Measurements from ENCODE around the gene PCDHGA3. TPM values are rescaled to one million over a fixed set of nuclear protein-coding genes. Genes with fewer than 3 reads are reported as not detected.
A peak's percentile ranks its signal among the peaks of the same experiment; 100 is the strongest.
"Not testable (repeated sequence)": the region's sequence is repeated elsewhere in the genome, so short reads cannot be mapped to it uniquely, and the experiment has no call there.

Gene PCDHGA3
- total RNA-seq, 2 experiments from 2014 or later, result not detected

GRCh38 chr5:141328231-141328630 is 15.4 kb upstream of the PCDHGA3 start:
- no peak overlapping the region for H3K4me3 Mint-ChIP-seq
- no peak overlapping the region for H3K27ac Mint-ChIP-seq
- H3K36me3 Mint-ChIP-seq (ENCODE audit: low read depth), result peaks cover 4% of the 10 kb centered on the region
- no peak for DNase-seq
- H3K4me1 Mint-ChIP-seq, result peaks cover 5% of the 10 kb centered on the region
- peaks cover 19% of the 10 kb centered on the region for H3K27me3 Mint-ChIP-seq
- ChIA-PET CTCF (interaction anchor here (0.9 to 4.0 kb wide), 2 partner anchors 8 to 10 kb away, joined by 4 to 30 read pairs; partner anchors contain the start of gene TAF7), POLR2A (interaction anchor here (1.0 to 1.1 kb wide), 2 partner anchors 8 to 14 kb away, joined by 3 to 9 read pairs; partner anchors contain the start of gene TAF7)
- H3K9me3 Mint-ChIP-seq, result peaks cover 3% of the 10 kb centered on the region

- CTCF ChIA-PET, result interaction anchor here (0.7 to 4.0 kb wide), 10 partner anchors 9 to 993 kb away, joined by 3 to 30 read pairs (median 3); partner anchors contain the start of genes PCDHGA10, PCDHGA3, PCDHGB1 and PCDHGB3
- DNase-seq, result peak; percentile 39
- POLR2A ChIA-PET, result interaction anchor here (2.4 kb wide), 1 partner anchor 10 kb away, joined by 19 read pairs; the partner anchor contains the start of gene TAF7
- Mint-ChIP-seq H3K27me3 (peaks cover 30% of the 10 kb centered on the region), H3K4me3 (no peak within 1 kb of the TSS), H3K36me3 (ENCODE audit: low read depth) (peaks cover 4% of the 10 kb centered on the region), H3K9me3 (peaks cover 13% of the 10 kb centered on the region), H3K27ac (no peak within 1 kb of the TSS), H3K4me1 (peaks cover 5% of the 10 kb centered on the region)
These were observed 13.1 kb upstream of the PCDHGA3 start, which contains the start of gene PCDHGA1 for GRCh38 chr5:141330299-141331080. Gene PCDHGA1, plus strand, starts transcription at chr5:141330514.

- CTCF ChIA-PET, result not testable (repeated sequence)
- H3K27me3 Mint-ChIP-seq, result peaks cover 30% of the 10 kb centered on the region
These were observed 11.1 kb upstream of the PCDHGA3 start for GRCh38 chr5:141332571-141332970.

GRCh38 chr5:141338538-141339306 is 4.9 kb upstream of the PCDHGA3 start, which contains the start of gene PCDHGA2:
Gene PCDHGA2, plus strand, starts transcription at chr5:141338760.
- H3K4me1 Mint-ChIP-seq, result no peaks in the 10 kb centered on the region
- H3K27ac Mint-ChIP-seq, result no peak within 1 kb of the TSS
- CTCF ChIA-PET, result interaction anchor here (0.7 to 2.9 kb wide), 6 partner anchors 8 to 174 kb away, joined by 3 to 14 read pairs (median 4); partner anchors contain the start of genes PCDHGA1, PCDHGA10 and TAF7
- H3K4me3 Mint-ChIP-seq, result no peak within 1 kb of the TSS
- no peak for DNase-seq
- H3K36me3 Mint-ChIP-seq (ENCODE audit: low read depth), result no peaks in the 10 kb centered on the region
- POLR2A ChIA-PET, result interaction anchor here (1.0 kb wide), 1 partner anchor 18 kb away, joined by 5 read pairs; the partner anchor contains the start of gene TAF7
- H3K9me3 Mint-ChIP-seq, result peaks cover 20% of the 10 kb centered on the region
- H3K27me3 Mint-ChIP-seq, result peaks cover 26% of the 10 kb centered on the region

More at GRCh38 chr5:141332571-141332970, 11.1 kb upstream of the PCDHGA3 start:
- H3K4me1 Mint-ChIP-seq; H3K4me3 Mint-ChIP-seq; H3K36me3 Mint-ChIP-seq (ENCODE audit: low read depth); H3K27ac Mint-ChIP-seq; DNase-seq: not testable (repeated sequence)
- H3K9me3 Mint-ChIP-seq, result peaks cover 15% of the 10 kb centered on the region
- POLR2A ChIA-PET, result interaction anchor here (3.9 kb wide), 1 partner anchor 13 kb away, joined by 16 read pairs; the partner anchor contains the start of gene TAF7

GRCh38 chr5:141340781-141341354 is 2.8 kb upstream of the PCDHGA3 start:
- H3K4me1 Mint-ChIP-seq; H3K27ac Mint-ChIP-seq; CTCF ChIA-PET; H3K4me3 Mint-ChIP-seq; H3K36me3 Mint-ChIP-seq (ENCODE audit: low read depth); POLR2A ChIA-PET; DNase-seq: not testable (repeated sequence)
- Mint-ChIP-seq H3K9me3 (peaks cover 25% of the 10 kb centered on the region), H3K27me3 (peaks cover 14% of the 10 kb centered on the region)

- Mint-ChIP-seq H3K4me3 (no peak overlapping the region), H3K4me1 (no peaks in the 10 kb centered on the region), H3K9me3 (peaks cover 31% of the 10 kb centered on the region), H3K27me3 (peaks cover 13% of the 10 kb centered on the region), H3K36me3 (ENCODE audit: low read depth) (peaks cover 5% of the 10 kb centered on the region), H3K27ac (no peak overlapping the region)
- POLR2A ChIA-PET, result interaction anchor here (0.6 kb wide), 2 partner anchors 59 to 92 kb away, joined by 3 read pairs; no protein-coding TSS in a partner anchor
- CTCF ChIA-PET, result interaction anchor here (1.7 to 2.7 kb wide), 2 partner anchors 22 to 79 kb away, joined by 3 to 12 read pairs; partner anchors contain the start of gene TAF7
- no peak for DNase-seq
These were observed 856 bp upstream of the PCDHGA3 start for GRCh38 chr5:141342773-141343172.

GRCh38 chr5:141343953-141344463 is 379 bp downstream of the PCDHGA3 start:
- ChIA-PET CTCF (interaction anchor here (0.9 to 2.7 kb wide), 3 partner anchors 24 to 77 kb away, joined by 3 to 12 read pairs (median 3); partner anchors contain the start of gene TAF7), POLR2A (no interaction called here)
- H3K27me3 Mint-ChIP-seq, result peaks cover 5% of the 10 kb centered on the region
- no peak for DNase-seq
- no peaks in the 10 kb centered on the region for H3K4me1 Mint-ChIP-seq
- H3K27ac Mint-ChIP-seq, result no peak overlapping the region
- H3K9me3 Mint-ChIP-seq, result peaks cover 31% of the 10 kb centered on the region
- H3K4me3 Mint-ChIP-seq, result peak overlapping the region; percentile 44
- peaks cover 5% of the 10 kb centered on the region for H3K36me3 Mint-ChIP-seq (ENCODE audit: low read depth)

GRCh38 chr5:141345327-141345726 is 1.7 kb downstream of the PCDHGA3 start:
- Mint-ChIP-seq H3K9me3 (peaks cover 27% of the 10 kb centered on the region), H3K4me3 (no peak overlapping the region), H3K27ac (no peak overlapping the region), H3K36me3 (ENCODE audit: low read depth) (peaks cover 7% of the 10 kb centered on the region), H3K27me3 (peaks cover 3% of the 10 kb centered on the region), H3K4me1 (peaks cover 2% of the 10 kb centered on the region)
- no peak for DNase-seq
- CTCF ChIA-PET, result no interaction called here
- POLR2A ChIA-PET, result no interaction called here

GRCh38 chr5:141346017-141346416 is 2.4 kb downstream of the PCDHGA3 start:
- DNase-seq; H3K27ac Mint-ChIP-seq; H3K4me3 Mint-ChIP-seq; H3K4me1 Mint-ChIP-seq; POLR2A ChIA-PET; H3K36me3 Mint-ChIP-seq (ENCODE audit: low read depth); CTCF ChIA-PET; H3K27me3 Mint-ChIP-seq: not testable (repeated sequence)
- peaks cover 27% of the 10 kb centered on the region for H3K9me3 Mint-ChIP-seq

- CTCF ChIA-PET, result interaction anchor here (0.9 to 1.4 kb wide), 8 partner anchors 19 to 214 kb away, joined by 3 to 4 read pairs (median 3); partner anchors contain the start of genes PCDHGA1, PCDHGB3, PCDHGB7 and TAF7
- H3K36me3 Mint-ChIP-seq (ENCODE audit: low read depth), result peaks cover 8% of the 10 kb centered on the region
- H3K27ac Mint-ChIP-seq, result no peak within 1 kb of the TSS
- POLR2A ChIA-PET, result interaction anchor here (1.0 kb wide), 1 partner anchor 29 kb away, joined by 3 read pairs; the partner anchor contains the start of gene TAF7
- no peak within 1 kb of the TSS for H3K4me3 Mint-ChIP-seq
- peaks cover 10% of the 10 kb centered on the region for H3K27me3 Mint-ChIP-seq
- peaks cover 20% of the 10 kb centered on the region for H3K9me3 Mint-ChIP-seq
- H3K4me1 Mint-ChIP-seq, result peaks cover 2% of the 10 kb centered on the region
- DNase-seq, result peak; percentile 47
These were observed 6.4 kb downstream of the PCDHGA3 start, which contains the start of gene PCDHGB1 for GRCh38 chr5:141349917-141350619. Gene PCDHGB1, plus strand, starts transcription at chr5:141350099. Its CDS starts 162 bp downstream, at chr5:141350261.

- Mint-ChIP-seq H3K4me3 (no peak overlapping the region), H3K9me3 (peaks cover 12% of the 10 kb centered on the region), H3K36me3 (ENCODE audit: low read depth) (peaks cover 5% of the 10 kb centered on the region), H3K27ac (no peak overlapping the region), H3K4me1 (peaks cover 2% of the 10 kb centered on the region), H3K27me3 (peaks cover 14% of the 10 kb centered on the region)
- POLR2A ChIA-PET, result no interaction called here
- DNase-seq, result no peak
- CTCF ChIA-PET, result no interaction called here
These were observed 8.0 kb downstream of the PCDHGA3 start for GRCh38 chr5:141351591-141351990.
